Uterus (tissue), 4 donors: ENCODE data around the gene ZNF785. TPM values are rescaled to one million over a fixed set of nuclear protein-coding genes. Genes with fewer than 3 reads are reported as not detected.

Experiments
- DNase-seq, 2 donors: peaks; one replicate each; pipeline ENCODE4 v3.0.0-alpha.2; 2019 to 2020
- H3K27ac ChIP-seq, 2 donors: fragments of 200-600 bp; sonication (generic); 1 replicate in 1 of 2; 2 replicates in 1 of 2; pipeline ENCODE4 v1.5.1; 2016 to 2018
- H3K27me3 ChIP-seq, 2 donors: fragments of 200-600 bp; sonication (generic); one replicate each; pipeline ENCODE4 v1.5.1; 2018 to 2019; ENCODE audit warnings: control low read depth in 1 of 2
- H3K36me3 ChIP-seq, 2 donors: fragments of 200-600 bp; sonication (generic); one replicate each; pipeline ENCODE4 v1.5.1; 2019; ENCODE audit warnings: control low read depth in 1 of 2
- H3K4me1 ChIP-seq, 2 donors: fragments of 200-600 bp; sonication (generic); one replicate each; pipeline ENCODE4 v1.5.1; 2018 to 2019; ENCODE audit warnings: control low read depth in 1 of 2
- H3K4me3 ChIP-seq, 2 donors: fragments of 200-600 bp; sonication (generic); 1 replicate in 1 of 2; 2 replicates in 1 of 2; pipeline ENCODE4 v1.5.1; 2018 to 2019; ENCODE audit warnings: mild to moderate bottlenecking in 1 of 2
- H3K9me3 ChIP-seq, 2 donors: fragments of 200-600 bp; sonication (generic); one replicate each; pipeline ENCODE4 v1.5.1; 2019; ENCODE audit warnings: control low read depth in 1 of 2
- CTCF ChIP-seq, 4 experiments: fragments of 200-600 bp in 2 of 4; fragments of 450-650 bp in 2 of 4; sonication (generic) in 2 of 4; IDR thresholded peaks; one replicate each; pipeline ENCODE4 v1.5.1; 2016 to 2019; ENCODE audit warnings: antibody characterized with exemption in 4 of 4, mild to moderate bottlenecking in 2 of 4, moderate library complexity in 1 of 4
- POLR2A ChIP-seq, 2 donors: fragments of 450-650 bp; IDR thresholded peaks; one replicate each; pipeline ENCODE4 v1.6.1; 2016; ENCODE audit warnings: antibody characterized with exemption in 2 of 2, mild to moderate bottlenecking in 1 of 2, moderate library complexity in 1 of 2
- intact Hi-C: fragments of 100-400 bp; cut with DNase I; formaldehyde crosslinking; loops from one replicate; pipeline ENCODE4 v1.15.1; 2023; ENCODE audit warnings: low total_unique reads
- total RNA-seq, 4 donors: library from RNA; depleted of rRNA in 3 of 4; stranded (reverse); fragments of >200 nt in 3 of 4; gene quantifications; one replicate each; pipeline versions ENCODE4 v1.1.0 to v1.2.4, GENCODE V29; 2014 to 2023
- donor health status: DM: yes; HTN: yes; CAD: no.

Gene ZNF785
- total RNA-seq, 4 donors from 2014 or later: 6.8 to 37.4 (median 15.2) TPM

DNA sequence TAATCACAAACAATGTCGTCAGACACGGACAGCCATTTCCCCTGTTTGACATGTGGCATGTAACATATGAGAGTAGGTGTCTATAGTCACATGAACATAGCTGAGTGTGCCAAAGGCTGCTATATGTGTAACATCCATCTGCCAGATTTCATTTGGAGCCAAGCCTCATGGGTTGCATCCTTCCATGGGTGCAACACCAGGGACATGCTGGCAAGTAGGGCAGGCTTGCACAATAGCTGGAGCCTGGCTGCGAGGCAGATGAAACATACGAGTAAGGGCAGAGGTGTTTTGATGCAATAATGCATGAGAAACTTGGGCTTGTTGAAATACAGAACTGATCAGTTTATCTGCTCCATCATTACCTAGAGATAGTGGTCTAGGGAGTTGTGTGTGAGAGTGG is 33.7 kb upstream of the ZNF785 start:
- no peaks in the 10 kb centered on the region for H3K27me3 ChIP-seq
- no peaks in the 10 kb centered on the region for H3K9me3 ChIP-seq
- H3K27ac ChIP-seq: no peak overlapping the region
- H3K36me3 ChIP-seq: no peaks in the 10 kb centered on the region
- no peaks in the 10 kb centered on the region for H3K4me1 ChIP-seq
- no peak for TF ChIP-seq CTCF (IDR thresholded peaks at IDR 0.05)
- TF ChIP-seq POLR2A (IDR thresholded peaks at IDR 0.05): no peak
- intact Hi-C loops: no loop called here
- DNase-seq: no peak
- H3K4me3 ChIP-seq: no peak overlapping the region

- Histone ChIP-seq H3K4me1 (no peaks in the 10 kb centered on the region), H3K36me3 (no peaks in the 10 kb centered on the region), H3K9me3 (no peaks in the 10 kb centered on the region), H3K27ac (no peak overlapping the region), H3K4me3 (no peak overlapping the region), H3K27me3 (no peaks in the 10 kb centered on the region)
- intact Hi-C loops: no loop called here
- no peak for DNase-seq
- no peak for TF ChIP-seq CTCF (IDR thresholded peaks at IDR 0.05)
- TF ChIP-seq POLR2A (IDR thresholded peaks at IDR 0.05): no peak
Measured at GRCh38 chr16:30615358-30616091, 30.0 kb upstream of the ZNF785 start.

DNA sequence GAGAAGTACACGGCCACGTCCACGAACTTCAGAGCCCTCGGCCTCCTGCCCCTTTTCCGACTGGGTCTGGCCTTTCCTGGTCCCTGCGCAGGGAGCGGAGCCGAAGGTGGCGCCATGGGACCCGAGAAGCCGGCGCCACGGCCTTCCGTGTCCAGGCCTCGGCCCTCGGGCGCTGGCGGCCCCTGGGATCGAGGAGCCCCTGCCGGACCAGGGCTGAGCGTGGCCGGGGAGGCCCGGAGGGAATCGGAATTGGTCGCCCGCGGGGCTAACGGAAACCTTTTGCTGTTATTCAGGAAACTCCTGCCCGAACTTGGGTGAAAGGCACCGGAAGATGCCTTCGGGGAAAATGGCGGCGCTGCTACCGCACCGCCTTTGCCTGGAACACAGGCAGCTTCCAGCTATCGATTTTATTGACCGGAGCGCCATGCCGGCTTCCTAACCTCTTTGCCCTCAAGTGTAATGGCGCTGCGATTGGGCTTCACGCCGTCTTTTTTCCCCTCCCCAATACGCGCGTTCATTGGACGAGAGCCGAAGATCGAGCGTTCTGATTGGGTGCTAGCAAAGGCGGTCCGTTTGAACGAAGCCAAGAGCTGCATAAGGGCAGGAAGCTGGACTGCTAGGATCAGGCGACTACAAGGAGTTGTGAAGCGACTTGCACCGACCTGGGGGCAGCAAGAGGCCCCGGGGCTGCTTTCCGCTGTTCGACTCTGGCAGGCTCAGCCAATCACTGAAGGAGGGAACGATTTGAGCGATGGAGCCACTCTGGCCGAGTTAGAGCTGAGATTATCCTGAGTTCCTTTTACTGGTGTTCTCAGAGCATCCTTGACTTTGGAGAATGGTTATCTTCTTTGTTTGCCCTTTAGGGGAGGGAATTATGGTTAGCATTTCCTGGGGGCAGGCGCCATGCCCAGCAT is 24.7 kb upstream of the ZNF785 start, which contains the start of gene ZNF689:
Gene ZNF689, minus strand, starts transcription at position 464 of the 914 bp plus-strand sequence. Its CDS starts 348 bp downstream, at position 116.
- H3K27me3 ChIP-seq: no peaks in the 10 kb centered on the region
- H3K4me3 ChIP-seq: peak within 1 kb of the TSS; percentile 71 to 86
- peak; percentile 95 to 97 for DNase-seq
- no peaks in the 10 kb centered on the region for H3K9me3 ChIP-seq
- TF ChIP-seq POLR2A (IDR thresholded peaks at IDR 0.05) (peak; percentile 19 to 43), CTCF (IDR thresholded peaks at IDR 0.05) (no peak)
- H3K27ac ChIP-seq: peak within 1 kb of the TSS; percentile 86 to 93
- H3K4me1 ChIP-seq: no peaks in the 10 kb centered on the region
- intact Hi-C loops: no loop called here
- no peaks in the 10 kb centered on the region for H3K36me3 ChIP-seq

DNA sequence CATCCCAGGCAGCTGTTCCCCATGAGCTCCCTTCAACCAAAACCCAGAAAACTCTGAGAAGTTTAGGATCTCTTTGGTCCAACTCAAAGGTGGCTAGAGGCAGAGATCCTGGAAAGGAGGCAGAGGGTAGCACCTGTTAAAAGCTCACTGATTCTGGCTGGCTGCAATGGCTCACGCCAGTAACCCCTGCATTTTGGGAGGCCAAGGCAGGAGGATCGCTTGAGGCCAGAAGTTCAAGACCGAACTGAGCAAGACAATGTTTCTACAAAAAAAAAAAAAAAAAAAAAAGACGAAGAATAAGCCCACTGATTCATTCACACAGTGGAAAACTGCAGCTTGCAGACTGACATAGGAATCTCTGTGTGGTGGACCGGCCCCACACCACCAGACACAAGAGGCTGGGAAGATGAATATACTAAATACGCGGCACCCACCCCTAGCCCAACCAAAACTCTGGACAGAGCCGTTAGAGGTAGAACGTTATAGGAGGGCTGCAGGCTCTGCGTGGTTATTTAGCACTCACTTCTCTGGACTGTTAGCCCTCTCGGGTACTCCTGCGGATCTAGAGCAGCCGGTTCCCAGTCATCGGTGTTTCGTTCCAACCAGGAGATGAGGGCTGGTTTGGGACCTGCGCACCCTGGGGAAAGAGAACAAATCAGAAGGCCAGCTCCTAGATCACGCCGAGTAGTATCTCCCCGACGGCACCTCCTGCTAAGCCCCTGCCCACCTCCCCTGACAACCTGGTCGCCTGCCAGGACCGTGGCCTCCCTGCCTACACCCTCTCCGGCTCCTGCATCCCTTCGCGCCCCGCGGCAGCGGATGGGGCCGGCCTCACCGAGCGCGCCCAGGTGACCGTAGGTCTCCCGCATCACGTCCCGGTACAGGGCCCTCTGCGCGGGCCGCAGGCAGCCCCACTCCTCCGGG is 23.8 kb upstream of the ZNF785 start:
- peak overlapping the region; percentile 86 to 93 for H3K27ac ChIP-seq
- H3K4me3 ChIP-seq: peak overlapping the region; percentile 71 to 86
- no peaks in the 10 kb centered on the region for H3K9me3 ChIP-seq
- intact Hi-C loops: no loop called here
- peak in 2 of 4 experiments; percentile 2 to 4 for TF ChIP-seq CTCF (IDR thresholded peaks at IDR 0.05)
- TF ChIP-seq POLR2A (IDR thresholded peaks at IDR 0.05): no peak
- no peaks in the 10 kb centered on the region for H3K36me3 ChIP-seq
- peak; percentile 47 to 58 for DNase-seq
- H3K4me1 ChIP-seq: no peaks in the 10 kb centered on the region
- H3K27me3 ChIP-seq: no peaks in the 10 kb centered on the region
